Nephron progenitor cell (in vitro differentiated cells): ENCODE results near the gene PRM3.
A peak's percentile ranks its signal among the peaks of the same experiment; 100 is the strongest.

Source experiments
- DNase-seq: peaks from one replicate; pipeline ENCODE4 v3.0.0; 2021
- H3K27ac Mint-ChIP-seq: 2 replicates; pipeline ENCODE4 v1.8.0; 2021; ENCODE audit warnings: mild to moderate bottlenecking, moderate library complexity, mixed read lengths
- H3K27me3 Mint-ChIP-seq: 2 replicates; pipeline ENCODE4 v1.8.0; 2021; ENCODE audit warnings: mild to moderate bottlenecking, low read depth, mixed read lengths; ENCODE audit not compliant: poor library complexity
- H3K36me3 Mint-ChIP-seq: 2 replicates; pipeline ENCODE4 v1.8.0; 2021; ENCODE audit warnings: low read depth, mixed read lengths
- H3K4me1 Mint-ChIP-seq: 2 replicates; pipeline ENCODE4 v1.8.0; 2021; ENCODE audit warnings: mixed read lengths
- H3K4me3 Mint-ChIP-seq: 2 replicates; pipeline ENCODE4 v1.8.0; 2021; ENCODE audit warnings: mild to moderate bottlenecking, moderate library complexity, mixed read lengths
- H3K9me3 Mint-ChIP-seq: 2 replicates; pipeline ENCODE4 v1.8.0; 2021; ENCODE audit warnings: mild to moderate bottlenecking, moderate library complexity, mixed read lengths
- TF ChIP-seq, protein P1 (sequence below): fragments of 200-600 bp; sonication (generic); IDR thresholded peaks from 2 replicates; pipeline ENCODE4 v1.5.0; 2021; ENCODE audit warnings: antibody characterized with exemption

PRM3 gene

GRCh38 chr16:11297492-11298142, 24.2 kb upstream of the PRM3 start:
- TF ChIP-seq, protein P1, sequence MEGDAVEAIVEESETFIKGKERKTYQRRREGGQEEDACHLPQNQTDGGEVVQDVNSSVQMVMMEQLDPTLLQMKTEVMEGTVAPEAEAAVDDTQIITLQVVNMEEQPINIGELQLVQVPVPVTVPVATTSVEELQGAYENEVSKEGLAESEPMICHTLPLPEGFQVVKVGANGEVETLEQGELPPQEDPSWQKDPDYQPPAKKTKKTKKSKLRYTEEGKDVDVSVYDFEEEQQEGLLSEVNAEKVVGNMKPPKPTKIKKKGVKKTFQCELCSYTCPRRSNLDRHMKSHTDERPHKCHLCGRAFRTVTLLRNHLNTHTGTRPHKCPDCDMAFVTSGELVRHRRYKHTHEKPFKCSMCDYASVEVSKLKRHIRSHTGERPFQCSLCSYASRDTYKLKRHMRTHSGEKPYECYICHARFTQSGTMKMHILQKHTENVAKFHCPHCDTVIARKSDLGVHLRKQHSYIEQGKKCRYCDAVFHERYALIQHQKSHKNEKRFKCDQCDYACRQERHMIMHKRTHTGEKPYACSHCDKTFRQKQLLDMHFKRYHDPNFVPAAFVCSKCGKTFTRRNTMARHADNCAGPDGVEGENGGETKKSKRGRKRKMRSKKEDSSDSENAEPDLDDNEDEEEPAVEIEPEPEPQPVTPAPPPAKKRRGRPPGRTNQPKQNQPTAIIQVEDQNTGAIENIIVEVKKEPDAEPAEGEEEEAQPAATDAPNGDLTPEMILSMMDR: no peak
- DNase-seq: peak; percentile 42
- Mint-ChIP-seq H3K9me3 (no peaks in the 10 kb centered on the region), H3K27me3 (peaks cover 17% of the 10 kb centered on the region), H3K36me3 (no peaks in the 10 kb centered on the region), H3K4me1 (peaks cover 32% of the 10 kb centered on the region), H3K27ac (no peak overlapping the region), H3K4me3 (no peak overlapping the region)

DNA sequence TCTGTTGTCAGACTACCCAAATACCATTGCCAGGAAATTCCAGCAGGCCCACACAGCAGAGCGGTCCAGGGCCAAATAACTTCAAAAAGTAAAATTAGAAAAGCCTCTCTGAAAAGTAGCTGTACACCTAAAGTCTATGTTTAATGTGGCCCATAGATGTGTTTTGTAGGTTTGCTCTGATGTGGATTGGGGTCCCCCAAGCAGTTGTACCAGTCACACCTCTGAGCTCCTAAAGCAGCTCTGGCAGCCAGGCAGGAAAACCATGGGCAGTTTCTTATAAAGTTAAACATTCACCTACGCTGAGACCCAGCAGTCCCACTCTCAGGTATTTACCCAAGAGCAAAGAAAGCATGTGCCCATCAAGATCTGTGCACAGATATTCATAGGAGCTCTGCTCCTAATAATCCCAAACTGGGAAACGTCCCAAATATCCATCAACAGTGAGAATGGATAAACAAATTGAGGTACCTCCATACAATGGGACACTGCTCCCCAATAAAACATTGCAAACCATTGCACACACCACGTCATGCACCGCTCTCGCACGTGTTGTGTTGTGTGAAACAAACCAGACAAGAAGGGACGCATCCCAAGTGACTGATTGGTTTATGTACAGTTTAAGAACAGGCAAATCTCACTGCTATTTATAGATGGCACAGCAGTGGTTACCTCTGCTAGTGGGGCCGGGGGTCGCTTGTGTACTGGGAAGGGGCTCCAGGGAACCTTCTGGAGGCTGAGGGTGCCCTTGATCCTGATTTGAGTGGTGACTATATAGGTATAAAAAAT, 23.5 kb upstream of the PRM3 start:
- Mint-ChIP-seq H3K27ac (no peak overlapping the region), H3K4me3 (no peak overlapping the region), H3K4me1 (peaks cover 38% of the 10 kb centered on the region), H3K27me3 (peaks cover 17% of the 10 kb centered on the region), H3K36me3 (no peaks in the 10 kb centered on the region), H3K9me3 (no peaks in the 10 kb centered on the region)
- no peak for DNase-seq
- TF ChIP-seq, protein P1: no peak

DNA sequence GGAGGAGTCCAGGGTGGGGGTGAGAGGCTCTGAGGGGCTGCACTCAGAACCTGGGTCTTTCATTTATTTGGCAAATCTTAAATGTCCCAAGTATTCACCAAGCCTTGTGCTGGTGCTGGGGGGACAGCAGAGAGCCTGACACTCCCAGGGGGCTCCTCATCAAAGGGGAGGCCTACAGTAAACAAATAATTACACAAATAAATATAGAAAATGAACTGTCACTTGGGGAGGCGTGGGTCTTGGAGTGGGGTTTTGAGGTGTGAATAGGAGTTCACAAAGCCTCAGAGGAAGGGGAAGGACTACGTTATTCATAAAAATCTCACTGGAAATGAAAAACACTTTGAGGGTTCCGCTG, 22.9 kb upstream of the PRM3 start:
- TF ChIP-seq, protein P1: no peak
- Mint-ChIP-seq H3K27ac (no peak overlapping the region), H3K4me3 (no peak overlapping the region), H3K27me3 (peaks cover 14% of the 10 kb centered on the region), H3K36me3 (no peaks in the 10 kb centered on the region), H3K4me1 (peaks cover 44% of the 10 kb centered on the region), H3K9me3 (no peaks in the 10 kb centered on the region)
- DNase-seq: no peak

DNA sequence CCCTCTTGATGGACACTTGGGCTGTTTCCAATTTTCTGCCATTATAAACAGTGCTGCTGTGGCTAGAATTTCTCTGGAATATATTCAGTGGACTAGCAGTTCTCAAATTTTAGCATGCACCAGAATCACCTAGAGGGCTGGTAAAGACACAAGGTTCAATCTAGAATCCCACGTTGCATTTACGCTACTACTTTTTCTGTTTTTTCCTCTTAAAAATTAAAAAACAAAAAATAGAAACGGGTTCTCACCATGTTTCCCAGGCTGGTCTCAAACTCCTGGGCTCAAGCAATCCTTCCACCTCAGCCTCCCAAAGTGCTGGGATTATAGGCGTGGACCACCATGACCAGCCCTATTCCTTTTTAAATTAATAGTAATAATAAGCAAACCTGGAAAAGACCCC, 22.2 kb upstream of the PRM3 start:
- Mint-ChIP-seq H3K27ac (no peak overlapping the region), H3K27me3 (peaks cover 11% of the 10 kb centered on the region)

GRCh38 chr16:11292076-11292748, 18.8 kb upstream of the PRM3 start:
- Mint-ChIP-seq H3K4me1 (peaks cover 58% of the 10 kb centered on the region), H3K27ac (no peak overlapping the region), H3K4me3 (no peak overlapping the region), H3K27me3 (peaks cover 5% of the 10 kb centered on the region), H3K36me3 (no peaks in the 10 kb centered on the region), H3K9me3 (peaks cover 11% of the 10 kb centered on the region)
- DNase-seq: no peak
- TF ChIP-seq, protein P1: no peak

More for the DNA sequence above, 22.2 kb upstream of the PRM3 start:
- no peaks in the 10 kb centered on the region for H3K36me3 Mint-ChIP-seq
- no peak for DNase-seq
- peaks cover 50% of the 10 kb centered on the region for H3K4me1 Mint-ChIP-seq
- H3K9me3 Mint-ChIP-seq: no peaks in the 10 kb centered on the region
- TF ChIP-seq, protein P1: no peak
- H3K4me3 Mint-ChIP-seq: no peak overlapping the region
